Coronary artery (tissue), 2 donors: ENCODE results near the gene CIDEB.

Source experiments
- DNase-seq: peaks from one replicate; pipeline ENCODE4 v3.0.0-alpha.2; 2017; ENCODE audit warnings: low spot score
- H3K27ac ChIP-seq, 2 donors: fragments of 200-600 bp; sonication (generic); one replicate each; pipeline ENCODE4 v1.5.1; 2016 to 2019
- H3K4me3 ChIP-seq: fragments of 200-600 bp; sonication (generic); 2 replicates; pipeline ENCODE4 v1.5.1; 2016; ENCODE audit warnings: mild to moderate bottlenecking, moderate library complexity
- CTCF ChIP-seq: fragments of 200-600 bp; sonication (generic); IDR thresholded peaks from one replicate; pipeline ENCODE4 v1.5.1; 2019; ENCODE audit warnings: antibody characterized with exemption

Gene CIDEB

GRCh38 chr14:24261969-24262327 lies 45.8 kb downstream of the CIDEB start:
- no peak for DNase-seq
- Histone ChIP-seq H3K4me3 (no peak overlapping the region), H3K27ac (no peak overlapping the region)
- TF ChIP-seq CTCF = no peak

GRCh38 chr14:24261256-24261968 lies 46.4 kb downstream of the CIDEB start:
- TF ChIP-seq CTCF = no peak
- no peak for DNase-seq
- Histone ChIP-seq H3K4me3 (no peak overlapping the region), H3K27ac (no peak overlapping the region)

GRCh38 chr14:24260780-24261157 lies 47.0 kb downstream of the CIDEB start:
- no peak for TF ChIP-seq CTCF
- no peak for DNase-seq
- Histone ChIP-seq H3K4me3 (no peak overlapping the region), H3K27ac (no peak overlapping the region)

- Histone ChIP-seq H3K27ac (peak overlapping the region in 1 of 2 donors; percentile 51), H3K4me3 (no peak overlapping the region)
- no peak for DNase-seq
- no peak for TF ChIP-seq CTCF
Observed at GRCh38 chr14:24260026-24260779, 47.6 kb downstream of the CIDEB start.

GRCh38 chr14:24259282-24260025 lies 48.3 kb downstream of the CIDEB start:
- Histone ChIP-seq H3K27ac (peak overlapping the region in 1 of 2 donors; percentile 51), H3K4me3 (no peak overlapping the region)
- DNase-seq = no peak
- TF ChIP-seq CTCF = no peak

GRCh38 chr14:24258548-24259265 lies 49.1 kb downstream of the CIDEB start:
- peak overlapping the region in 1 of 2 donors; percentile 51 for H3K27ac ChIP-seq
- no peak for TF ChIP-seq CTCF
- H3K4me3 ChIP-seq = no peak overlapping the region
- DNase-seq = no peak
